HUES48 (cell line): Measurements from ENCODE around the gene ANP32A.

Experiments
- H3K27ac ChIP-seq: one replicate; pipeline ENCODE4 v1.7.0; 2013; ENCODE audit warnings: low read depth, low read length, inconsistent platforms
- H3K27me3 ChIP-seq: 2 replicates; pipeline ENCODE4 v1.6.1; 2013; ENCODE audit warnings: mild to moderate bottlenecking, low read length; ENCODE audit not compliant: control insufficient read depth, insufficient read depth
- H3K36me3 ChIP-seq: 2 replicates; pipeline ENCODE4 v1.6.1; 2013; ENCODE audit warnings: low read length; ENCODE audit not compliant: control insufficient read depth, insufficient read depth
- H3K4me1 ChIP-seq: 2 replicates; pipeline ENCODE4 v1.6.1; 2013; ENCODE audit warnings: mild to moderate bottlenecking, low read length; ENCODE audit not compliant: control insufficient read depth, insufficient read depth
- H3K4me3 ChIP-seq: 2 replicates; pipeline ENCODE4 v1.5.1; 2013; ENCODE audit warnings: mild to moderate bottlenecking, low read depth, low read length
- H3K9ac ChIP-seq: 2 replicates; pipeline ENCODE4 v1.6.1; 2013; ENCODE audit warnings: mild to moderate bottlenecking, low read depth, low read length, moderate library complexity
- H3K9me3 ChIP-seq: 2 replicates; pipeline ENCODE4 v1.6.1; 2013; ENCODE audit warnings: low read length; ENCODE audit not compliant: control insufficient read depth, insufficient read depth

The ANP32A gene

DNA sequence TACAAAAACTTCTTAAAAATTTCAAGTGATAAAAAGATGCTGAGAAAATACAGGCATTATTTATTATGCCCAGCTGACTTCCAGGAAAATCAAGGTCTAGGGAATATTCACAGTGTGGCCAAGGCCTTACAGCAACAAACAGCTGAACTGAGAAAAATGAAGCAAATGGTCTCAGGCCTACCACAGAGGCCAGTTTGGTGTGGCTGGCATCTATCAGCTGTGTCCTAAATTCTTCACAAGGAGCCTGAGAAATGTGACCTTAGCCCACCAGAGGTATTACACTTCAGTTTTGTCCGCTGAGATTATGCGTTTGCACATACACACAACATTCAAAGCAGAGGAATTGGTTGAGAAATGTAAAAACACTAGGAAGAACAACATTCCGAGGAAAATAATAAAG, 77.4 kb downstream of the ANP32A start:
- no peaks in the 10 kb centered on the region for H3K36me3 ChIP-seq
- no peaks in the 10 kb centered on the region for H3K27me3 ChIP-seq
- no peaks in the 10 kb centered on the region for H3K9me3 ChIP-seq
- H3K27ac ChIP-seq: no peak overlapping the region
- H3K9ac ChIP-seq: no peak overlapping the region
- H3K4me1 ChIP-seq: no peaks in the 10 kb centered on the region
- no peak overlapping the region for H3K4me3 ChIP-seq

DNA sequence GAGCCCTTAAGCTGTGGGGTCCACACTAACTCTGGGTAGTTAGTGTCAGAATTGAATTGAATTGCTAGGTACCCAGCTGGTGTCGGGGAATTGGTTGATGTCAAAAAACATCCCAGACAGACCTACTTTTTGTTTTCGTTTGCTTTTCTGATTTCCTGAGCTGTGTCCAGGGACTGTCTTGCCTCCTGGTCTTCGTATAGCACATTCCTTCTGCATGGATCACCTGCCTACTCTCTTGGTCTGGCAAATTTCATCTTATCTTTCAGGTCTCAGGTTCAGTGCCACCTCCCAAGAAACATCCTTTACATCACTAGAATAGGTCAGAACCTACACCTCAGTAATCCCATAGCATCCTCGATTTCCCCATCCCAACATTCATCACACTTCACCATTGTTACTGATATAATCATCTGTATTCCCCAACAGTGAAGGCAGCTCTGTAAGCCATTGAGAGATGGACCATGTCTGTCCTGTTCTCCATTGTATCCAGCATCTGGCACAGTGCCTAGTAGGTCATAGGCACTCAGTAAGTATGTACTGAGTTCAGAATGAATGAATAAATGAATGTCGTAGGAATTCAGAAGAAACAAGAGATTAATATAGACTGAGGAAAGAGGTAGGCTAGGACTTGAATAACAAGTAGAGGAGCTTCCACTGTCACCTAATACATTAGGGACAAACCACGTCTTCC, 81.2 kb downstream of the ANP32A start:
- H3K4me1 ChIP-seq: no peaks in the 10 kb centered on the region
- no peaks in the 10 kb centered on the region for H3K27me3 ChIP-seq

DNA sequence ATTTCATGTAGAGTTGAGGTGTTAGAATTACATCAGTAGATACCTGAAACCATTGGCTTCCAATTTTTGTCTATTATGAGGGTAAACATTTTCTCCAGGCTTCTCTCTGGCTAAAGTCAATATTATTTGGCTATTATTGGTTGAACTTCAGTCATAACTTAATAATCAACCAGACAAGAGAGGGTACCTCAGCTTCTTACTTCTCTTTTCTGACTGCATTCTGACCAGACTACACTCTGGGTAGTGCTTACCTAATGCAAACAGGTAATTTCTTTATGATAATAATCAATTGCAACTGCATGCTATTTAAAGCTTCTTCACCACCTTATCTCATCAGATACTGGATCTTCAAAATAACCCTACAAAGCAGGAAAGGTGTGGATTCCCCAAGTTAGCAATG, 85.1 kb downstream of the ANP32A start:
- H3K36me3 ChIP-seq: no peaks in the 10 kb centered on the region
- H3K9ac ChIP-seq: no peak overlapping the region
- no peak overlapping the region for H3K27ac ChIP-seq
- H3K27me3 ChIP-seq: no peaks in the 10 kb centered on the region
- H3K4me3 ChIP-seq: no peak overlapping the region
- H3K4me1 ChIP-seq: peaks cover 3% of the 10 kb centered on the region; the same call in 1 of the 2 replicates
- H3K9me3 ChIP-seq: no peaks in the 10 kb centered on the region

More for the DNA sequence above, 81.2 kb downstream of the ANP32A start:
- Histone ChIP-seq H3K9ac (no peak overlapping the region), H3K36me3 (no peaks in the 10 kb centered on the region), H3K27ac (no peak overlapping the region), H3K9me3 (no peaks in the 10 kb centered on the region), H3K4me3 (no peak overlapping the region)

DNA sequence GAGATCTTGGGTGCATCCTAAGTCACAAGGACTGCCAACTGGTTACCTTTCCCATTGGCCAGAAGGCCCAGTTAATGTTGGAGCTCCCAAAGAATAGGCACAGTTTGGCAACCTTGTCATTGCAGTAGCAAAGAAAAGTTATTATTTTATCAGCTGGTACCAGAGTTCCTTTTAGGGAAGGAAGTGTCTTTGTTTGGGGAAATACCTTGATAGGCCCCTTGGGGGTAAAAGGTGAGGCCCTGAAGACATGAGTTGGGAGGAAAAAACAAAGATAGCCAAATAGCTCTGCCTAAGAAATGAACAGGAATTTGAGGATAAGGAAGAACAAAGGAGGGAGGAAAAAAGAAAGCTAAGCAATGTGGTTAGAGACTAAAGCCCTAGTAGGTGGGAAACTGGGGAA, 85.8 kb downstream of the ANP32A start:
- no peak overlapping the region for H3K9ac ChIP-seq
- H3K4me3 ChIP-seq: no peak overlapping the region
- H3K27me3 ChIP-seq: no peaks in the 10 kb centered on the region
- H3K4me1 ChIP-seq: peaks cover 3% of the 10 kb centered on the region; the same call in 1 of the 2 replicates
- no peaks in the 10 kb centered on the region for H3K36me3 ChIP-seq
- H3K27ac ChIP-seq: no peak overlapping the region
- H3K9me3 ChIP-seq: no peaks in the 10 kb centered on the region

DNA sequence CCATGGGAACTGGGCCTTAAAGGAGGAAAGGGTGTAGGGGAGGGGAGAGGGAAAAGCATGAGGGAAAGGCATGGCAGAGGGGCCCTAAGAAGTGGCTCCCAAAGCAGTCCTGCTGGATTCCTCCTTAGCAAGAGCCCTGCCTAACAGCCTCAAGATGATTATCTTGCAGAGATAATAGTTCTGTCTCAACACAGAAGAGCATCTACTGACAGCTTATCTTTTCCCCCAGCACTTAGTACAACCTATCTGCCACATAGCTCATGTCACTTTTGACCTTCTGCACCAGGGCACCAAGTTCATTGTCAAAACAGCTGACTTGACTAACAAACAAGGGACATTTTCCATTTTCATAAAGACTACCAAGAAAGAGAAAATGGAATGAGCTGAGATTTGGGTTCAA, 86.3 kb downstream of the ANP32A start:
- H3K4me1 ChIP-seq: peaks cover 3% of the 10 kb centered on the region; the same call in 1 of the 2 replicates
- no peaks in the 10 kb centered on the region for H3K27me3 ChIP-seq
- H3K9me3 ChIP-seq: no peaks in the 10 kb centered on the region
- H3K36me3 ChIP-seq: no peaks in the 10 kb centered on the region
- no peak overlapping the region for H3K27ac ChIP-seq
- no peak overlapping the region for H3K4me3 ChIP-seq
- no peak overlapping the region for H3K9ac ChIP-seq

- Histone ChIP-seq H3K4me1 (peaks cover 3% of the 10 kb centered on the region; the same call in 1 of the 2 replicates), H3K27me3 (no peaks in the 10 kb centered on the region), H3K9me3 (no peaks in the 10 kb centered on the region), H3K27ac (no peak overlapping the region), H3K4me3 (no peak overlapping the region), H3K36me3 (no peaks in the 10 kb centered on the region), H3K9ac (no peak overlapping the region)
These were observed 87.0 kb downstream of the ANP32A start for GRCh38 chr15:68733666-68734065.

DNA sequence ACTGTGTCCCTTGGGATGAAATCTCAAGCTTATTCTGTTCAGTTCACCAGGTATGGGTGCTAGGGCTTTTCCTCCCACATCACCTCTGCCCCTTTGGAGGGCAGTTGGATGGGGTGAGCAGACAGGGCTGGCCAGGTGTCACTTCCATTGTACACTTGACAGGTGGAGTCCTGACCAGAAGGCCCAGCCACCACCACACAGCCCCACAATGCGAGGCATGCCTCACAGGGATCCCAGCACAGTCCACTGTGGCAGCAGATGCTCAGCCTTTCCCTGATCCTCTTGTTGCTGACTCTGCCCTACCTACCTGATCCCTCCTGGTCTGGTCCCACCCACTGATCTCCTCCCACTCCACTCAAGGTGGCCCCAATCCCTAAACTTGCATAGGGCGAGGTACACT, 88.2 kb downstream of the ANP32A start:
- Histone ChIP-seq H3K36me3 (no peaks in the 10 kb centered on the region), H3K4me3 (no peak overlapping the region), H3K9ac (no peak overlapping the region), H3K4me1 (peaks cover 3% of the 10 kb centered on the region; the same call in 1 of the 2 replicates), H3K27me3 (no peaks in the 10 kb centered on the region), H3K9me3 (no peaks in the 10 kb centered on the region), H3K27ac (no peak overlapping the region)

- Histone ChIP-seq H3K27me3 (no peaks in the 10 kb centered on the region), H3K4me1 (peaks cover 3% of the 10 kb centered on the region; the same call in 1 of the 2 replicates), H3K9me3 (no peaks in the 10 kb centered on the region), H3K27ac (no peak overlapping the region), H3K9ac (no peak overlapping the region), H3K4me3 (no peak overlapping the region), H3K36me3 (no peaks in the 10 kb centered on the region)
These were observed 89.5 kb downstream of the ANP32A start for GRCh38 chr15:68730976-68731897.

DNA sequence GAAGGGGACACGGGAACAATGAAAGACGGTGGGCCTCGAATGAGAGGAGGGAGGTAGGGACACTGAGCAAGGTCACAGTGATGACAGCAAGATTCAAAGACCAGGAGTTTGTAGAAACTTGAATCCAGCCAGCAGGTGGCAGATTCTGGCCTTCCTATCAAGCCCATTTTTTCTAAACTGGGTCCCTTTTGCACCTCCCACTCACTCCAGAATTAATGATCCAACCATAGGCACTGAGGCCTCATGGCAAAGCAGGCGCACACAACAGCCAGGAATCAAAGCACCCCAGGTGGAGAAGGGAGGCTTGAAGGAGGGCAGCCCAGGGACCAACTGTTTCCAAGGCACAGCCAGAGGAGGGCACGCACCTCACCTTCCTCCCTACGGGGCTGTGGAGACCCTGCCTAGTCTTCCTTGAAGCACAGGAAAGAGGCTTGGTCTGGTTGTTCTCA, 90.2 kb downstream of the ANP32A start:
- Histone ChIP-seq H3K27me3 (no peaks in the 10 kb centered on the region), H3K9me3 (no peaks in the 10 kb centered on the region), H3K4me1 (peaks cover 5% of the 10 kb centered on the region; the same call in 1 of the 2 replicates), H3K9ac (no peak overlapping the region), H3K27ac (no peak overlapping the region), H3K36me3 (no peaks in the 10 kb centered on the region), H3K4me3 (no peak overlapping the region)

DNA sequence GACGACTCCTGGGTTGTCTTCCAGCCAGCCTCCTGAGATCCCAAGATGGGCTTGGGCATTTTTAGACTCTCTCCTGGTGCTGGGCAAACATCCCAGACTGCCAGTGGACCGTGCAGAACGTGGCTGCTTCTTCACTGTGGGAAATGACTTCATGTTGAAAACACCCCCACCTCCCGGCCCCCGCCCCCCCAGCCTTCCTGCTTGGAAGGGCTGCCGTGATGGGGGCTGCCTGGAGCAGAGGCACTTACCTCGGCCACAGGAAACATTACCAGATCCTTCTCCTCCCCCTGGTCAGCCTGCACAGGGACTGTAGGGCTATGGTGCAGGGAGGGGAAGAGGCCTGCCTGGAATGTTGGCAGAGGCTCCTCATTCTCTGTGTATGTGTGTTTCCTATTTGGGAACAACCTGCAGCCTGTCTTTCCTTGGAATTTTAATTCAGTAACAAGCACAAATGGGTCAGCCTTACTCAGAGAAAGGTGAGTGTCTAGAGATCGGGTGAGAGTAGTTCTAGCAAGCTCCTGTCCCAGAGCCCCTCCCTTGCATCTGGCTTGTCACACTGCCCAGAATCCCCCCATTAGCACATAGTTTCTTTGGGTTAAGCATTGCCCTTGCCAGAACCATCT, 90.8 kb downstream of the ANP32A start:
- Histone ChIP-seq H3K4me3 (no peak overlapping the region), H3K27ac (no peak overlapping the region), H3K27me3 (no peaks in the 10 kb centered on the region), H3K36me3 (no peaks in the 10 kb centered on the region), H3K4me1 (peaks cover 6% of the 10 kb centered on the region; the same call in 1 of the 2 replicates), H3K9ac (no peak overlapping the region), H3K9me3 (no peaks in the 10 kb centered on the region)
